ENCODE data around the gene NTRK2.

GRCh38 chr9:85054017-85054416 is 384.5 kb downstream of the NTRK2 start:
- no peak for TF ChIP-seq CTCF (IDR thresholded peaks at IDR 0.05)
- no peak for TF ChIP-seq ZFX (IDR thresholded peaks at IDR 0.05; ENCODE audit: borderline replicate concordance)

Data from 22Rv1 (cell line).